Common myeloid progenitor, CD34-positive (primary cell): ENCODE data around the gene EXOSC9.
A peak's percentile ranks its signal among the peaks of the same experiment; 100 is the strongest.

Experiments used
- CTCF ChIA-PET: fragments of 350-600 bp; sonication (Branson Sonifier 250); formaldehyde crosslinking; loops from one replicate; lab custom pipeline; 2021; ENCODE audit warnings: antibody characterized with exemption; lab: Charles Lee
- POLR2A ChIA-PET: fragments of 350-600 bp; sonication (Branson Sonifier 250); formaldehyde crosslinking; loops from one replicate; lab custom pipeline; 2021; ENCODE audit warnings: antibody characterized with exemption; lab: Charles Lee
- DNase-seq, 3 donors: peaks; one replicate each; pipeline versions ENCODE4 v3.0.0 to v3.0.0-alpha.2; 2013
- H3K27ac ChIP-seq, 2 experiments: 1 replicate in 1 of 2; 2 replicates in 1 of 2; pipeline ENCODE4 v1.7.0; 2013; ENCODE audit warnings: inconsistent platforms in 2 of 2, low read length in 2 of 2, mild to moderate bottlenecking in 2 of 2, low read depth in 1 of 2, moderate library complexity in 1 of 2; ENCODE audit not compliant: severe bottlenecking in 2 of 2, insufficient read depth in 1 of 2, poor library complexity in 1 of 2
- H3K27me3 ChIP-seq, 5 experiments: replicated peaks in 2 of 5; 1 replicate in 3 of 5; 2 replicates in 2 of 5; pipeline versions ENCODE4 v1.6.1 to v1.7.0; 2013; ENCODE audit warnings: low read length in 4 of 5, mild to moderate bottlenecking in 2 of 5, moderate library complexity in 2 of 5, inconsistent platforms in 1 of 5; ENCODE audit not compliant: insufficient read depth in 5 of 5, control insufficient read depth in 4 of 5
- H3K36me3 ChIP-seq, 4 experiments: 1 replicate in 2 of 4; 2 replicates in 2 of 4; pipeline versions ENCODE4 v1.6.1 to v1.7.0; 2013; ENCODE audit warnings: low read length in 3 of 4, control low read depth in 1 of 4, mild to moderate bottlenecking in 1 of 4; ENCODE audit not compliant: control insufficient read depth in 4 of 4, insufficient read depth in 4 of 4
- H3K4me1 ChIP-seq, 4 experiments: 1 replicate in 3 of 4; 2 replicates in 1 of 4; pipeline versions ENCODE4 v1.6.1 to v1.7.1; 2013; ENCODE audit warnings: low read length in 3 of 4, mild to moderate bottlenecking in 3 of 4, control low read depth in 1 of 4, inconsistent platforms in 1 of 4, moderate library complexity in 1 of 4; ENCODE audit not compliant: control insufficient read depth in 4 of 4, insufficient read depth in 4 of 4; ENCODE audit errors: control extremely low read depth in 1 of 4
- H3K4me3 ChIP-seq, 7 experiments: 1 replicate in 4 of 7; 2 replicates in 3 of 7; pipeline versions ENCODE4 v1.5.1 to v1.7.0; 2013; ENCODE audit warnings: mild to moderate bottlenecking in 7 of 7, low read length in 6 of 7, moderate library complexity in 6 of 7, inconsistent platforms in 2 of 7, low read depth in 2 of 7, control low read depth in 1 of 7; ENCODE audit not compliant: insufficient read depth in 4 of 7, control insufficient read depth in 1 of 7; ENCODE audit errors: extremely low read depth in 1 of 7
- H3K9me3 ChIP-seq, 5 experiments: 1 replicate in 4 of 5; 2 replicates in 1 of 5; pipeline versions ENCODE4 v1.6.1 to v1.7.1; 2013; ENCODE audit warnings: low read length in 4 of 5, mild to moderate bottlenecking in 2 of 5, inconsistent platforms in 1 of 5, low read depth in 1 of 5, moderate library complexity in 1 of 5; ENCODE audit not compliant: control insufficient read depth in 4 of 5, insufficient read depth in 2 of 5; ENCODE audit errors: control extremely low read depth in 1 of 5
- WGBS: methylation state at CpG from one replicate; pipeline ENCODE4 v1.1.5; 2013; ENCODE audit not compliant: insufficient coverage; 5-methylcytosine and 5-hydroxymethylcytosine counted together

Gene EXOSC9

DNA sequence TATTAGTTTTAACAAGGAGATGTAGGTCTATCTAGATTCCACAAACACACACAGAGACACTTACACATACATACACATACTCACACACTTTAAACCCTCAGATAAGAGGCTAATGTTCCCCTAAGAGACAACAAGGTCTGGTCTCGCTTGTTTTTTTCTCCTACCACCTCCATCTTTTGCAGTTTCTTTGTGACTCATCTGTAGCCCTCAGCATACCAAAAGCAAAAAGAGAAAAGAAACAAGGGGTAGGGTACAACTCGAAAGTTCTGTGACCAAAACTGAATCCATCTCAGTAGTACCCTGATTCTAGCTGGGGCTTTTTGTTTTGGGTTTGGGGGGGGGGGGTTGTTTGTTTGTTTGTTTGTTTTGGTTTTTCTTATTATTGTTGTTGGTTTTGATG, 12.2 kb upstream of the EXOSC9 start:
- H3K36me3 ChIP-seq, result no peaks in the 10 kb centered on the region
- ChIA-PET POLR2A (no interaction called here), CTCF (no interaction called here)
- H3K9me3 ChIP-seq, result peaks cover 0 to 4% (median 0%) of the 10 kb centered on the region in 5 experiments
- H3K4me1 ChIP-seq, result no peaks in the 10 kb centered on the region
- DNase-seq, result no peak
- no peak overlapping the region for H3K4me3 ChIP-seq
- H3K27me3 ChIP-seq, result peaks cover 0 to 6% (median 0%) of the 10 kb centered on the region in 5 experiments
- H3K27ac ChIP-seq, result no peak overlapping the region
- WGBS, result 100% methylated on average over 1 of the region's 2 CpGs

DNA sequence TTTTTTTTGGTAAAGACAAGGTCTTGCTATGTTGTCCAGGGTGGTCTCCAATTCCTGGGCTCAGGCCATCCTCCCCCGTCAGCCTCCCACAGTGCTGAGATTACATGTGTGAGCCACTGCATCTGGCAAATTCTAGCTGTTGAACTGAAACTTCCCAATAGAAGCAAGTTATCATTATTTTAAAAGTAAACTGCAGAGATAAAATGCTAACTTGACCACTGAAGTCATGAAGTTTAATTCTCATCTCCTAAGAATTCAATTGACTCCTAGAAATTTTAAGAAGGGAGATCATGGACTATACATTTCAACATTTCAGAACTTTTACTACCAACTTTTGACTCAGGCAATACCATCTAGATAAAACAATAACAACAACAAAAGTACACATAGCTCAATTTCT, 11.7 kb upstream of the EXOSC9 start:
- CTCF ChIA-PET, result no interaction called here
- WGBS, result 100% methylated on average over 1 of the region's 1 CpG

DNA sequence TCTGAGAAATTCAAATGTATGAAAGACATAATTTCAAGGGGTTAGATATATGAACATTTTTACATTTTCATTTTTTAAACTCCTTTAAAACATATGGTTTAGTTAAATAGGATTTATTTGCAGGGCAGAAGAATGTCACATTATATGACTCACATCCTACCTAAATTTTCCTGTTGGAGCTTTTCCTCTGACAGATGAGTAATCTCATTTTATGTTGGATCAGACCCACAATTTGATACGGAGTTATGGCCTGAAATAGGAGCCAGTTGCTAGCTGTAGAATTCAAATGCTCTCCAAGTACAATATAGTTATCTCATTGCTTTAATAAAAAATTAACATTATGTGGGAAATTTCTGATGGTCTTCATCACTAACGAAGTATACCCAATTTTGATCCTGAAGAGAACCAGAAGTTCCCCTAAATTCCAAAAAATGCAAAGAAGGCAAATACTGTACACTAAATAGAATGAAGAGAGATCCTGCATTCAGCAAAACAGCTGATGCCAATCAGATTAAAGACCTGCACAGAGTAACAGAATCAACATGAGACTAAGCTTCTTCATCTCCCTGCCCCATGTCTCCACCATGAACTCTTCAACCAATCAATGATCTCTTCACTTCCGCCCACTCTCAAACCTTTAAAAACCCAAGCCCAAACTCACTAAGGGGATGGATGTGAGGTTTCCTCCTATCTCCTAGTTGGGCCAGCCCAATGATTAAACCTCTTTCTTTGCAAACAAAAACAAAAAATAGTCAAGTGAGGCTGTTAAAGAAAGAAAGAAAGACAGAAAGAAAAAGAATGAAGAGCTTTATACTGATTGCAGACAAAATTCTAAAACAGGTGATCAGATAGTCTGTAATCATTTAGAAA, 10.9 kb upstream of the EXOSC9 start:
- ChIA-PET CTCF (no interaction called here), POLR2A (no interaction called here)
- H3K4me3 ChIP-seq, result no peak overlapping the region
- H3K9me3 ChIP-seq, result no peaks in the 10 kb centered on the region
- peaks cover 0 to 8% (median 0%) of the 10 kb centered on the region in 5 experiments for H3K27me3 ChIP-seq
- H3K36me3 ChIP-seq, result no peaks in the 10 kb centered on the region
- 100% methylated on average over 1 of the region's 3 CpGs for WGBS
- no peak for DNase-seq
- no peak overlapping the region for H3K27ac ChIP-seq
- H3K4me1 ChIP-seq, result no peaks in the 10 kb centered on the region

More for the DNA sequence above, 11.7 kb upstream of the EXOSC9 start:
- H3K27me3 ChIP-seq, result peaks cover 0 to 6% (median 0%) of the 10 kb centered on the region in 5 experiments
- no peak for DNase-seq
- no peak overlapping the region for H3K4me3 ChIP-seq
- H3K9me3 ChIP-seq, result peaks cover 0 to under 1% (median 0%) of the 10 kb centered on the region in 5 experiments
- H3K27ac ChIP-seq, result no peak overlapping the region
- POLR2A ChIA-PET, result no interaction called here
- H3K36me3 ChIP-seq, result no peaks in the 10 kb centered on the region
- H3K4me1 ChIP-seq, result no peaks in the 10 kb centered on the region

DNA sequence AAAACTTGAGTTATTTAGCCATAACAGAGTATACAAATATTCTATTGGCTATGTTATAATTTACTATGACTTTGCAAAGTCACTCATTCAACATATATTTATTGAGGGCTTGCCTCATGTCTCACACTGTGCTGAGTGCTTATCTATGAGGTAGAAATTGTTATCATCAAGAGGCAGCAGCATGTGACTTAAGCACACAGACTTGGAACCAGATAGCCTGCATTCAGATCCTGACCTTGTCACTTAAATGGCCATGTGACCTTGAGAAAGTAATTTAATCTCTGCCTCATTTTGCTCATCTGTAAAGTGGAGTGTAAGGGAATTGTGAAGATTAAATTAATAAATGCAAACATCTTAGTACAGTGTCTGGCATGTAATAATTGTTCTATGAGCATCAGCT, 10.1 kb upstream of the EXOSC9 start:
- ChIA-PET POLR2A (no interaction called here), CTCF (no interaction called here)
- H3K36me3 ChIP-seq, result no peaks in the 10 kb centered on the region
- H3K27ac ChIP-seq, result no peak overlapping the region
- no peak overlapping the region for H3K4me3 ChIP-seq
- H3K4me1 ChIP-seq, result no peaks in the 10 kb centered on the region
- H3K9me3 ChIP-seq, result no peaks in the 10 kb centered on the region
- peak in 2 of 3 donors; percentile 15 to 44 for DNase-seq
- H3K27me3 ChIP-seq, result peaks cover 0 to 5% (median 0%) of the 10 kb centered on the region in 5 experiments

DNA sequence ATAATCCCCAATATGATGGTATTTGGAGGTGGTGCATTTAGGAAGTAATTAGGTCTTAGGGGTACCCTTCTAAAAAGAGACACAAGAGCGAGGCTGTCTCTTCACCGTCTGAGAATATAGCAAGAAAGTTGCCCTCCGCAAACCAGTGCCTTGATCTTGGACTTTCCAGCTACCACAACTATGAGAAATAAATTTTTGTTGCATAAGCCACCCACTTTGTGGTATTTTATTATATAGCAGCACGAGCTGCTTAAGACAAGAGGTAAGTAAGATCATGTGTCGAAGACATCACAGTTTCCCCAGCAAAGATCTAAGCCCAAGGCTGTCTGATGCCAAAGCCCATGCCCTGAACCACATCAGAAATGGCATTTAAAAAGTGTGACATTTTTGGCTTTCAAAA, 9.6 kb upstream of the EXOSC9 start:
- no peak for DNase-seq
- ChIA-PET CTCF (no interaction called here), POLR2A (no interaction called here)
- no peaks in the 10 kb centered on the region for H3K4me1 ChIP-seq
- WGBS, result 100% methylated on average over 3 of the region's 5 CpGs
- H3K27ac ChIP-seq, result no peak overlapping the region
- no peaks in the 10 kb centered on the region for H3K36me3 ChIP-seq
- no peaks in the 10 kb centered on the region for H3K9me3 ChIP-seq
- H3K27me3 ChIP-seq, result peaks cover 0 to 7% (median 0%) of the 10 kb centered on the region in 5 experiments
- H3K4me3 ChIP-seq, result no peak overlapping the region

DNA sequence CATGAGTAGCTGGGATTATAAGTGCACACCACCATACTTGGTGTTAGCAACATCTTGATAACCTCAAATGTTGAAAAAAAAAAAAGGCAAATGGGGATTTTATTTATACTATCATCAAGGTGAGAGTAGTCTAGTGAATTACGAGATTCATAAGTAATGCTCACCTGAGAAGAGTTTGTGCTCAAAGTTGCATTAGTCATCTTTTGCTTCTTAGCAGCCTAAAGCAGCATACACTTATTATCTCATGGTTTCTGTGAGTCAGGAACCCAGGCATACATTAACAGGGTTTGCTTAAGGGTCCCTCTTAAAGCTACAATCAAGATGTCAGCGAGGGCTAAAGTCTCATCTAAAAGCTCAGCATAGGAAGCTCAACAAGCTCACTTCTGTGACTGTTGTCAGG, 8.2 kb upstream of the EXOSC9 start:
- 100% methylated on average over 2 of the region's 2 CpGs for WGBS

DNA sequence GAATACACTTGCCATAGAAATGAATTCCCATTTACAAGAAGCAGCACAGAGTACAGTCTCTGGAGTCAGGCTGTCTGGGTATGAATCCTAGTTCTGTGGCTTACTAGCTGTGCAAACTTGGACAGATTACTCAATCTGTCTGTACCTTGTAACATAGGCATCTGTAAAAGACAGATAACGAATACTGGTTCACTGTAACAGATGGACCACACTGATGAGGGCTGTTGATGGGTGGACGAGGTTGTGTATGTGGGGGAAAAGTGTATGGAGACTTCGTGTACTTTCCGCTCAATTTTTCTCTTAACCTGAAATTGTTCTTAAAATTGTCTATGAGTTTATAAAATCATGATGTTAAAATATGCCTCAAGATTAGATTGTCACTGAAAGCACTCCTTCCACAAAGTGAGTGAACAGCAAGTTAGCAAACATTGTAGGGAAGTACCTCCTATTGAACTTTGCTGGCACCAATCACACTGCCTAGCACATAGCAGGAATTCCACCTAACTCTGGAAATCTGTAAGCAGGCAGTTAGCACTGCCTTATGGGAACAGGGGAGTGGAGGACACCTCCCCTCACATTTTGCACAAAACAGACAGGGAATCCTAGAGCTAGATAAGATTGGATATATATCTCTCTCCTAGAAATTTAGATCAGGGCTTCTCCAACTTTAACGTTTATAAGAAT, 6.5 kb upstream of the EXOSC9 start:
- DNase-seq, result peak; percentile 19 to 68 (median 42)
- WGBS, result 92% methylated on average over 4 of the region's 5 CpGs
- H3K36me3 ChIP-seq, result no peaks in the 10 kb centered on the region
- H3K9me3 ChIP-seq, result no peaks in the 10 kb centered on the region
- ChIA-PET CTCF (no interaction called here), POLR2A (no interaction called here)
- H3K4me3 ChIP-seq, result no peak overlapping the region
- H3K4me1 ChIP-seq, result peaks cover 0 to 4% (median 1%) of the 10 kb centered on the region in 4 experiments
- H3K27ac ChIP-seq, result no peak overlapping the region
- peaks cover 0 to 7% (median 0%) of the 10 kb centered on the region in 5 experiments for H3K27me3 ChIP-seq

More for the DNA sequence above, 8.2 kb upstream of the EXOSC9 start:
- Histone ChIP-seq H3K27me3 (peaks cover 0 to 7% (median 0%) of the 10 kb centered on the region in 5 experiments), H3K4me3 (no peak overlapping the region), H3K36me3 (no peaks in the 10 kb centered on the region), H3K4me1 (no peaks in the 10 kb centered on the region), H3K9me3 (no peaks in the 10 kb centered on the region), H3K27ac (no peak overlapping the region)
- POLR2A ChIA-PET, result no interaction called here
- no peak for DNase-seq
- CTCF ChIA-PET, result no interaction called here
